SK-N-SH (cell line): ENCODE results near the gene VWA3A. TPM values are rescaled to one million over a fixed set of nuclear protein-coding genes. Genes with fewer than 3 reads are reported as not detected.

ENCODE experiments used
- CTCF ChIA-PET: fragments of 300-600, 350-600 bp; formaldehyde crosslinking; extraction: SDS; loops from one replicate; lab custom pipeline; 2021; lab: Yijun Ruan, JAX
- POLR2A ChIA-PET: fragments of 350-600 bp; sonication (Branson Sonifier 250); formaldehyde crosslinking; extraction: SDS; loops from one replicate; lab custom pipeline; 2020; ENCODE audit warnings: antibody characterized with exemption, inconsistent platforms; lab: Yijun Ruan, JAX
- DNase-seq: peaks from one replicate; pipeline ENCODE4 v3.0.0; 2012
- H2AFZ ChIP-seq: fragments of 200-600 bp; sonication (generic); 2 replicates; pipeline ENCODE4 v1.8.1; 2016; ENCODE audit warnings: antibody characterized with exemption, mild to moderate bottlenecking, low read depth
- H3F3A ChIP-seq: fragments of 200-600 bp; sonication (generic); replicated peaks from 2 replicates; pipeline ENCODE3; 2016; ENCODE audit warnings: antibody characterized with exemption, mild to moderate bottlenecking; ENCODE audit not compliant: insufficient read depth
- H3K27ac ChIP-seq, 2 experiments: fragments of 200-500 bp in 1 of 2; fragments of 200-600 bp in 1 of 2; sonication (Bioruptor generic) in 1 of 2; sonication (generic), shearing (Covaris generic) in 1 of 2; 2 replicates each; pipeline versions ENCODE4 v1.5.1 to v1.6.1; 2014 to 2016; ENCODE audit warnings: low read depth in 2 of 2, inconsistent platforms in 1 of 2, low read length in 1 of 2, mild to moderate bottlenecking in 1 of 2, mixed read lengths in 1 of 2
- H3K27me3 ChIP-seq: fragments of 200-600 bp; sonication (generic), shearing (Covaris generic); 2 replicates; pipeline ENCODE4 v1.6.1; 2016; ENCODE audit warnings: mixed run types; ENCODE audit not compliant: insufficient read depth
- H3K36me3 ChIP-seq, 2 experiments: fragments of 200-500 bp in 1 of 2; fragments of 200-600 bp in 1 of 2; sonication (Bioruptor generic) in 1 of 2; sonication (generic) in 1 of 2; replicated peaks in 1 of 2; 2 replicates each; pipeline versions ENCODE3 to v1.5.1; 2014 to 2016; ENCODE audit warnings: low read length in 1 of 2, mild to moderate bottlenecking in 1 of 2; ENCODE audit not compliant: insufficient read depth in 2 of 2, control insufficient read depth in 1 of 2
- H3K4me1 ChIP-seq, 2 experiments: fragments of 200-500 bp in 1 of 2; fragments of 200-600 bp in 1 of 2; sonication (Bioruptor generic) in 1 of 2; sonication (generic), shearing (Covaris generic) in 1 of 2; 2 replicates each; pipeline versions ENCODE4 v1.5.1 to v1.6.1; 2014 to 2016; ENCODE audit warnings: low read depth in 1 of 2, low read length in 1 of 2, mixed run types in 1 of 2; ENCODE audit not compliant: insufficient read depth in 2 of 2, control insufficient read depth in 1 of 2
- H3K4me2 ChIP-seq: fragments of 200-600 bp; sonication (generic), shearing (Covaris generic); 2 replicates; pipeline ENCODE4 v1.6.1; 2017; ENCODE audit warnings: mixed run types
- H3K4me3 ChIP-seq, 2 experiments: fragments of 200-500 bp in 1 of 2; fragments of 200-600 bp in 1 of 2; sonication (Bioruptor generic) in 1 of 2; sonication (generic), shearing (Covaris generic) in 1 of 2; 2 replicates each; pipeline versions ENCODE4 v1.5.1 to v1.8.1; 2014 to 2016; ENCODE audit warnings: low read depth in 2 of 2, inconsistent platforms in 1 of 2, low read length in 1 of 2, mild to moderate bottlenecking in 1 of 2, mixed read lengths in 1 of 2, moderate library complexity in 1 of 2
- H3K79me2 ChIP-seq: fragments of 200-600 bp; sonication (generic); 2 replicates; pipeline ENCODE4 v1.8.1; 2017; ENCODE audit warnings: mild to moderate bottlenecking; ENCODE audit not compliant: insufficient read depth
- H3K9ac ChIP-seq: fragments of 200-600 bp; sonication (generic); 2 replicates; pipeline ENCODE4 v1.6.1; 2017; ENCODE audit warnings: mixed run types
- H3K9me2 ChIP-seq: fragments of 200-600 bp; sonication (generic); 2 replicates; pipeline ENCODE4 v1.6.1; 2017; ENCODE audit warnings: mixed run types
- H3K9me3 ChIP-seq: fragments of 200-600 bp; sonication (generic); 2 replicates; pipeline ENCODE4 v1.6.1; 2017; ENCODE audit warnings: mixed run types, mild to moderate bottlenecking, moderate library complexity
- H4K20me1 ChIP-seq: fragments of 200-600 bp; sonication (generic); 2 replicates; pipeline ENCODE4 v1.6.1; 2017; ENCODE audit warnings: mild to moderate bottlenecking, mixed run types; ENCODE audit not compliant: insufficient read depth
- CHD2 ChIP-seq: fragments of 150-350 bp; IDR thresholded peaks from 2 replicates; pipeline ENCODE4 v1.6.1; 2018; ENCODE audit warnings: low read length; ENCODE audit not compliant: partially characterized antibody
- EP300 ChIP-seq, 2 experiments: IDR thresholded peaks; 2 replicates each; pipeline versions ENCODE4 v1.4.0 to v1.6.1; 2012; ENCODE audit warnings: borderline replicate concordance in 1 of 2, low read depth in 1 of 2, low read length in 1 of 2
- EZH2phosphoT487 ChIP-seq: fragments of 200-600 bp; sonication (generic); IDR thresholded peaks from 2 replicates; pipeline ENCODE4 v1.6.1; 2017; ENCODE audit warnings: low read depth, mixed run types, mild to moderate bottlenecking, antibody characterized with exemption, moderate library complexity, borderline replicate concordance
- FOSL2 ChIP-seq: IDR thresholded peaks from 2 replicates; pipeline ENCODE4 v1.4.0; 2012; ENCODE audit warnings: low read depth, mild to moderate bottlenecking, moderate library complexity, borderline replicate concordance
- FOXM1 ChIP-seq: IDR thresholded peaks from 2 replicates; pipeline ENCODE4 v1.4.0; 2012; ENCODE audit warnings: low read depth, mild to moderate bottlenecking
- GABPA ChIP-seq: IDR thresholded peaks from 2 replicates; pipeline ENCODE4 v1.4.0; 2012; ENCODE audit warnings: low read depth, mild to moderate bottlenecking
- JUND ChIP-seq: IDR thresholded peaks from 2 replicates; pipeline ENCODE4 v1.4.0; 2012
- MEF2A ChIP-seq: IDR thresholded peaks from 2 replicates; pipeline ENCODE4 v1.4.0; 2012; ENCODE audit warnings: low read depth, borderline replicate concordance
- MXI1 ChIP-seq: IDR thresholded peaks from 2 replicates; pipeline ENCODE4 v1.6.1; 2012; ENCODE audit warnings: mild to moderate bottlenecking, low read depth, low read length, improper control_type of control experiment
- NRF1 ChIP-seq: IDR thresholded peaks from 2 replicates; pipeline ENCODE4 v1.6.1; 2012; ENCODE audit warnings: low read depth, mild to moderate bottlenecking, low read length
- RCOR1 ChIP-seq: fragments of 150-350 bp; IDR thresholded peaks from 2 replicates; pipeline ENCODE4 v1.6.1; 2017; ENCODE audit warnings: antibody characterized with exemption, low read length
- RFX5 ChIP-seq: IDR thresholded peaks from 2 replicates; pipeline ENCODE4 v1.6.1; 2012; ENCODE audit warnings: mild to moderate bottlenecking, improper control_type of control experiment, low read length
- RXRA ChIP-seq: IDR thresholded peaks from 2 replicates; pipeline ENCODE4 v1.4.0; 2012; ENCODE audit warnings: low read depth, mild to moderate bottlenecking, borderline replicate concordance
- SIN3A ChIP-seq: IDR thresholded peaks from 2 replicates; pipeline ENCODE4 v1.6.1; 2012; ENCODE audit warnings: low read depth, mild to moderate bottlenecking, low read length, moderate library complexity, borderline replicate concordance
- TAF1 ChIP-seq: IDR thresholded peaks from 2 replicates; pipeline ENCODE4 v1.6.1; 2012; ENCODE audit warnings: low read depth, mild to moderate bottlenecking, low read length, moderate library complexity, borderline replicate concordance
- TCF12 ChIP-seq: IDR thresholded peaks from 2 replicates; pipeline ENCODE4 v1.4.0; 2012
- TEAD4 ChIP-seq: IDR thresholded peaks from 2 replicates; pipeline ENCODE4 v1.4.0; 2012; ENCODE audit warnings: mild to moderate bottlenecking, borderline replicate concordance; ENCODE audit not compliant: insufficient read depth
- WGBS: methylation state at CpG from one replicate; pipeline ENCODE4 v1.1.6; 2017; ENCODE audit warnings: low lambda C conversion rate; 5-methylcytosine and 5-hydroxymethylcytosine counted together
- polyA plus RNA-seq, 3 experiments: library from polyadenylated mRNA; depleted of rRNA; stranded (reverse); fragments of >200 nt; gene quantifications; 2 replicates each; pipeline ENCODE4 v1.2.3, GENCODE V29; 2012
- TF ChIP-seq, protein P1 (sequence below): IDR thresholded peaks from 2 replicates; pipeline ENCODE4 v1.4.0; 2012; ENCODE audit warnings: low read depth, borderline replicate concordance
- TF ChIP-seq, protein P2 (sequence below): IDR thresholded peaks from 2 replicates; pipeline ENCODE4 v1.4.0; 2012; ENCODE audit warnings: low read depth
- TF ChIP-seq, protein P3 (sequence below): IDR thresholded peaks from 2 replicates; pipeline ENCODE4; 2012
- TF ChIP-seq, protein P4 (sequence below): fragments of 200-600 bp; sonication (generic); IDR thresholded peaks from 2 replicates; pipeline ENCODE4 v1.6.1; 2017; ENCODE audit warnings: antibody characterized with exemption, mild to moderate bottlenecking, moderate library complexity
- TF ChIP-seq, protein P5 (sequence below): IDR thresholded peaks from 2 replicates; pipeline ENCODE4 v1.4.0; 2012; ENCODE audit warnings: low read depth, borderline replicate concordance

Gene VWA3A
- polyA plus RNA-seq, 1 of the 3 experiments (the other 2 are of a cell fraction), result not detected

DNA sequence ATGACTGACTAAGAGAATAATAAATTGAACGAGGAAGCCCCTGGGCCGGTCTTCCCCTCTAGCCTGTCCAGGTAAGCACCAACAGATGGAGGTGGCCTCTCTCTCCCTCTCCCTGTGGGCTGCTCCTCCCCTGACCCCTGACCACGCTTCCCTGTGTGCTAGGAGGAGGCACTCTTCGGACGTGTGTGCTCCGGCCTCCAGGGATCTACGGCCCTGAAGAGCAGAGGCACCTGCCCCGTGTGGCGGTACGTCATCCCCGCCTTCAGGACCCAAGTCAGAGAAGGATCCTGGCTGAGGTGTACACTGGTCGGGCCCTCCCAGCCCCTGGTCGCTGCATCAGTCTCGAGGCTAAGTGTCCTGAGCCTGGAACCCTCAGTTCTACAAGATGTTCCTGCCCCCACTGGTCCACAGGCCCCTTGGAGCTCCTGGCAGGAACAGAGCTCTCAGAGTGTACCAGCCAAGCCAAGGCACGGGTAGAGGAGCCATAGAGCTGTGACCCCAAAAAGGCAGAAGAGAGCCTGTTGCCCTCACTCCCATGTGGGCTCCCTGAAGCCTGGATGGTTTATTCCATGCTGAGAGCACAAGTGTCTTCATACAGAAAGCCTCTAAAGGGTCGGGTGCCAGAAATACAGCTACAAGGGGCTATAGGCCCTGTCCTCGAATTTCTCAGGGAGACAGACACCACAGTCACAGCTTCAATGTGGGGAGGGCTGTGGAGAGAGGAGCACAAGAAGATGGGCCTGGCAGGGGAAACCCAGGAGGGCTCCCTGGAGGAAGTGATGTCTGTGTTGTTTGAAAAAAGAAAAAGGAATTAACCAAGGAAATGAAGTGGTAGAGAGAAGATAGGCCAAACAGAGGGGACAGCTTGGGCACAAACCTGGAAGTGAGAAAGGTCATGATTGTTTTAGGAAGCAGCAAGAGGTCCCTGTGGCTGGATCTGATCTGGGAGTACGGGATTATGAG lies 85.9 kb downstream of the VWA3A start:
- no peaks in the 10 kb centered on the region for H3K79me2 ChIP-seq
- CTCF ChIA-PET, result interaction anchor here (1.0 to 2.6 kb wide), 2 partner anchors 10 to 11 kb away, joined by 5 to 11 read pairs; no protein-coding TSS in a partner anchor
- no peaks in the 10 kb centered on the region for H3K9me2 ChIP-seq
- no peaks in the 10 kb centered on the region for H4K20me1 ChIP-seq
- no peaks in the 10 kb centered on the region for H3F3A ChIP-seq
- H3K9ac ChIP-seq, result no peak overlapping the region
- no peak overlapping the region for H3K27ac ChIP-seq
- H3K27me3 ChIP-seq, result no peaks in the 10 kb centered on the region
- TF ChIP-seq TAF1 (no peak), NRF1 (no peak), FOXM1 (no peak), GABPA (no peak), JUND (no peak), RFX5 (no peak), MXI1 (no peak), CHD2 (no peak), SIN3A (no peak), RCOR1 (no peak), TEAD4 (no peak), RXRA (no peak)
- TF ChIP-seq, protein P1, sequence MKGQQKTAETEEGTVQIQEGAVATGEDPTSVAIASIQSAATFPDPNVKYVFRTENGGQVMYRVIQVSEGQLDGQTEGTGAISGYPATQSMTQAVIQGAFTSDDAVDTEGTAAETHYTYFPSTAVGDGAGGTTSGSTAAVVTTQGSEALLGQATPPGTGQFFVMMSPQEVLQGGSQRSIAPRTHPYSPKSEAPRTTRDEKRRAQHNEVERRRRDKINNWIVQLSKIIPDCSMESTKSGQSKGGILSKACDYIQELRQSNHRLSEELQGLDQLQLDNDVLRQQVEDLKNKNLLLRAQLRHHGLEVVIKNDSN, result no peak
- TF ChIP-seq, protein P2, sequence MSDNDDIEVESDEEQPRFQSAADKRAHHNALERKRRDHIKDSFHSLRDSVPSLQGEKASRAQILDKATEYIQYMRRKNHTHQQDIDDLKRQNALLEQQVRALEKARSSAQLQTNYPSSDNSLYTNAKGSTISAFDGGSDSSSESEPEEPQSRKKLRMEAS, result no peak
- TF ChIP-seq, protein P3, sequence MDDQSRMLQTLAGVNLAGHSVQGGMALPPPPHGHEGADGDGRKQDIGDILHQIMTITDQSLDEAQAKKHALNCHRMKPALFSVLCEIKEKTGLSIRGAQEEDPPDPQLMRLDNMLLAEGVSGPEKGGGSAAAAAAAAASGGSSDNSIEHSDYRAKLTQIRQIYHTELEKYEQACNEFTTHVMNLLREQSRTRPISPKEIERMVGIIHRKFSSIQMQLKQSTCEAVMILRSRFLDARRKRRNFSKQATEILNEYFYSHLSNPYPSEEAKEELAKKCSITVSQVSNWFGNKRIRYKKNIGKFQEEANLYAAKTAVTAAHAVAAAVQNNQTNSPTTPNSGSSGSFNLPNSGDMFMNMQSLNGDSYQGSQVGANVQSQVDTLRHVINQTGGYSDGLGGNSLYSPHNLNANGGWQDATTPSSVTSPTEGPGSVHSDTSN, result no peak
- TF ChIP-seq, all 33 proteins: peak for 0
- DNase-seq, result no peak
- Histone ChIP-seq H3K9me3 (no peaks in the 10 kb centered on the region), H3K4me2 (no peak overlapping the region), H3K36me3 (no peaks in the 10 kb centered on the region), H3K4me3 (no peak overlapping the region), H2AFZ (no peak overlapping the region), H3K4me1 (no peaks in the 10 kb centered on the region)
- POLR2A ChIA-PET, result no interaction called here
- 54% methylated on average over 6 of the region's 18 CpGs for WGBS

DNA sequence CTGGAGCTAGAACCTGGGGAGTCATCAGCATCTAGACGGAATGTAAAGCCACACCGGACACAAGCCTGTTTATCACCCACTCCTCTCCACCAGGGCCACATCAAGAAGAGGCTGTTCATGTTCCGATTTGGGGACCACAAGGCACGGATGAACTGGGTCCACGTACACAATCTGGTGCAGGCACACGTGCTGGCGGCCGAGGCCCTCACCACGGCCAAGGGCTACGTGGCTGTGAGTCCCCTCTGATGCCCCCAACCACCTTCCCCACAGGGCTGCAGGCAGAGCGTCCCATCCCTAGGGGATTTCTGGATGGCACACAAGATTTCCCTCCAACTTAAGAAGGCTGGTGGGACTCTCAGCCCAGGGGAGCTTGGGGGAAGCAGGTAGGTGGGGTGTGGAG lies 89.1 kb downstream of the VWA3A start:
- no peak overlapping the region for H2AFZ ChIP-seq
- no peak overlapping the region for H3K27ac ChIP-seq
- 60% methylated on average over 2 of the region's 11 CpGs for WGBS
- DNase-seq, result no peak
- H3K79me2 ChIP-seq, result no peaks in the 10 kb centered on the region
- CTCF ChIA-PET, result interaction anchor here (1.5 to 2.1 kb wide), 2 partner anchors 7 to 83 kb away, joined by 4 to 15 read pairs; no protein-coding TSS in a partner anchor
- H3K9me3 ChIP-seq, result no peaks in the 10 kb centered on the region
- POLR2A ChIA-PET, result no interaction called here
- no peak overlapping the region for H3K4me3 ChIP-seq
- no peak overlapping the region for H3K9ac ChIP-seq
- no peak overlapping the region for H3K4me2 ChIP-seq
- no peaks in the 10 kb centered on the region for H3K4me1 ChIP-seq
- H4K20me1 ChIP-seq, result no peaks in the 10 kb centered on the region
- no peaks in the 10 kb centered on the region for H3K27me3 ChIP-seq
- no peaks in the 10 kb centered on the region for H3K9me2 ChIP-seq
- H3F3A ChIP-seq, result no peaks in the 10 kb centered on the region
- H3K36me3 ChIP-seq, result no peaks in the 10 kb centered on the region
- TF ChIP-seq FOSL2, result no peak
- TF ChIP-seq TAF1, result no peak
- no peak for TF ChIP-seq TCF12
- TF ChIP-seq EZH2phosphoT487, result no peak
- TF ChIP-seq NRF1, result no peak
- no peak for TF ChIP-seq MEF2A
- no peak for TF ChIP-seq EP300 (IDR thresholded peaks at IDR 0.05; ENCODE audit: borderline replicate concordance in 1 of 2, low read depth in 1 of 2, low read length in 1 of 2)
- TF ChIP-seq MXI1, result no peak
- TF ChIP-seq, protein P4, sequence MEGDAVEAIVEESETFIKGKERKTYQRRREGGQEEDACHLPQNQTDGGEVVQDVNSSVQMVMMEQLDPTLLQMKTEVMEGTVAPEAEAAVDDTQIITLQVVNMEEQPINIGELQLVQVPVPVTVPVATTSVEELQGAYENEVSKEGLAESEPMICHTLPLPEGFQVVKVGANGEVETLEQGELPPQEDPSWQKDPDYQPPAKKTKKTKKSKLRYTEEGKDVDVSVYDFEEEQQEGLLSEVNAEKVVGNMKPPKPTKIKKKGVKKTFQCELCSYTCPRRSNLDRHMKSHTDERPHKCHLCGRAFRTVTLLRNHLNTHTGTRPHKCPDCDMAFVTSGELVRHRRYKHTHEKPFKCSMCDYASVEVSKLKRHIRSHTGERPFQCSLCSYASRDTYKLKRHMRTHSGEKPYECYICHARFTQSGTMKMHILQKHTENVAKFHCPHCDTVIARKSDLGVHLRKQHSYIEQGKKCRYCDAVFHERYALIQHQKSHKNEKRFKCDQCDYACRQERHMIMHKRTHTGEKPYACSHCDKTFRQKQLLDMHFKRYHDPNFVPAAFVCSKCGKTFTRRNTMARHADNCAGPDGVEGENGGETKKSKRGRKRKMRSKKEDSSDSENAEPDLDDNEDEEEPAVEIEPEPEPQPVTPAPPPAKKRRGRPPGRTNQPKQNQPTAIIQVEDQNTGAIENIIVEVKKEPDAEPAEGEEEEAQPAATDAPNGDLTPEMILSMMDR, result no peak
- TF ChIP-seq, protein P5, sequence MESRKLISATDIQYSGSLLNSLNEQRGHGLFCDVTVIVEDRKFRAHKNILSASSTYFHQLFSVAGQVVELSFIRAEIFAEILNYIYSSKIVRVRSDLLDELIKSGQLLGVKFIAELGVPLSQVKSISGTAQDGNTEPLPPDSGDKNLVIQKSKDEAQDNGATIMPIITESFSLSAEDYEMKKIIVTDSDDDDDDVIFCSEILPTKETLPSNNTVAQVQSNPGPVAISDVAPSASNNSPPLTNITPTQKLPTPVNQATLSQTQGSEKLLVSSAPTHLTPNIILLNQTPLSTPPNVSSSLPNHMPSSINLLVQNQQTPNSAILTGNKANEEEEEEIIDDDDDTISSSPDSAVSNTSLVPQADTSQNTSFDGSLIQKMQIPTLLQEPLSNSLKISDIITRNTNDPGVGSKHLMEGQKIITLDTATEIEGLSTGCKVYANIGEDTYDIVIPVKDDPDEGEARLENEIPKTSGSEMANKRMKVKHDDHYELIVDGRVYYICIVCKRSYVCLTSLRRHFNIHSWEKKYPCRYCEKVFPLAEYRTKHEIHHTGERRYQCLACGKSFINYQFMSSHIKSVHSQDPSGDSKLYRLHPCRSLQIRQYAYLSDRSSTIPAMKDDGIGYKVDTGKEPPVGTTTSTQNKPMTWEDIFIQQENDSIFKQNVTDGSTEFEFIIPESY, result no peak
- TF ChIP-seq JUND, result no peak
